Measurements from ENCODE around the gene CPS1.

CPS1 gene

DNA sequence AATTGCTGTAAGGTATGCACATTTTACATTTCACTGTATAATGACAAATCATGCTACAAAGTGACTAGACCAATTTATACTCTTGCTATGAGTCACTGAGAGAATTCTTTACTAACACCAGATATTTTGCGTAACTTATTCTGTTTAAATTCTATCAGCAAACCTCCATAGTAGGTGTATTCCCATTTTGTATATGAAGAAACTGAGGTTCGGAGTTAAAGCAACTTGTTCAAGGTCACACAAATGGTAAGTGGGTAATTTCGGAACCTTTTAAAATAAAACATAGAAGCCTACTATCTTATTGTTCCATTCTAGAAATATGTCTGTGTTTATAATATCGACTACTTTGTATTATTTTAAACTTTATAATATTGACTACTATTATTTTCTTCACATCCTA is 15.9 kb upstream of the CPS1 start:
- Histone ChIP-seq H3K79me2 (ENCODE audit: insufficient read depth, low read length) (no peaks in the 10 kb centered on the region), H3K27me3 (ENCODE audit: insufficient read depth, low read length) (no peaks in the 10 kb centered on the region), H2AFZ (ENCODE audit: low read length) (no peak overlapping the region), H3K27ac (ENCODE audit: low read depth, low read length, poor library complexity, severe bottlenecking) (no peak overlapping the region), H3K36me3 (ENCODE audit: insufficient read depth, low read length) (no peaks in the 10 kb centered on the region), H3K4me1 (ENCODE audit: insufficient read depth, low read length, severe bottlenecking) (no peaks in the 10 kb centered on the region), H3K9ac (ENCODE audit: low read length) (no peak overlapping the region), H4K20me1 (ENCODE audit: insufficient read depth, low read length) (no peaks in the 10 kb centered on the region), H3F3A (ENCODE audit: insufficient read depth, low read length) (no peaks in the 10 kb centered on the region), H3K4me2 (ENCODE audit: low read length) (no peak overlapping the region), H3K9me2 (ENCODE audit: low read depth, low read length) (no peaks in the 10 kb centered on the region), H3K9me3 (ENCODE audit: low read length) (no peaks in the 10 kb centered on the region), H3K4me3 (ENCODE audit: low read depth, low read length, poor library complexity, severe bottlenecking) (no peak overlapping the region)
- TF ChIP-seq, protein P1, sequence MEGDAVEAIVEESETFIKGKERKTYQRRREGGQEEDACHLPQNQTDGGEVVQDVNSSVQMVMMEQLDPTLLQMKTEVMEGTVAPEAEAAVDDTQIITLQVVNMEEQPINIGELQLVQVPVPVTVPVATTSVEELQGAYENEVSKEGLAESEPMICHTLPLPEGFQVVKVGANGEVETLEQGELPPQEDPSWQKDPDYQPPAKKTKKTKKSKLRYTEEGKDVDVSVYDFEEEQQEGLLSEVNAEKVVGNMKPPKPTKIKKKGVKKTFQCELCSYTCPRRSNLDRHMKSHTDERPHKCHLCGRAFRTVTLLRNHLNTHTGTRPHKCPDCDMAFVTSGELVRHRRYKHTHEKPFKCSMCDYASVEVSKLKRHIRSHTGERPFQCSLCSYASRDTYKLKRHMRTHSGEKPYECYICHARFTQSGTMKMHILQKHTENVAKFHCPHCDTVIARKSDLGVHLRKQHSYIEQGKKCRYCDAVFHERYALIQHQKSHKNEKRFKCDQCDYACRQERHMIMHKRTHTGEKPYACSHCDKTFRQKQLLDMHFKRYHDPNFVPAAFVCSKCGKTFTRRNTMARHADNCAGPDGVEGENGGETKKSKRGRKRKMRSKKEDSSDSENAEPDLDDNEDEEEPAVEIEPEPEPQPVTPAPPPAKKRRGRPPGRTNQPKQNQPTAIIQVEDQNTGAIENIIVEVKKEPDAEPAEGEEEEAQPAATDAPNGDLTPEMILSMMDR (IDR thresholded peaks at IDR 0.05; ENCODE audit: low read length) = no peak
- no peak for TF ChIP-seq EZH2 (IDR thresholded peaks at IDR 0.05; ENCODE audit: borderline replicate concordance, low read length)

GRCh38 chr2:210540900-210541289 is 15.5 kb upstream of the CPS1 start:
- no peak overlapping the region for H3K9ac ChIP-seq (ENCODE audit: low read length)
- no peak overlapping the region for H3K4me2 ChIP-seq (ENCODE audit: low read length)
- H4K20me1 ChIP-seq (ENCODE audit: insufficient read depth, low read length) = no peaks in the 10 kb centered on the region
- H3K9me2 ChIP-seq (ENCODE audit: low read depth, low read length) = no peaks in the 10 kb centered on the region
- no peaks in the 10 kb centered on the region for H3K36me3 ChIP-seq (ENCODE audit: insufficient read depth, low read length)
- no peaks in the 10 kb centered on the region for H3K9me3 ChIP-seq (ENCODE audit: low read length)
- no peaks in the 10 kb centered on the region for H3F3A ChIP-seq (ENCODE audit: insufficient read depth, low read length)
- H3K79me2 ChIP-seq (ENCODE audit: insufficient read depth, low read length) = no peaks in the 10 kb centered on the region
- H3K4me1 ChIP-seq (ENCODE audit: insufficient read depth, low read length, severe bottlenecking) = no peaks in the 10 kb centered on the region
- no peak overlapping the region for H2AFZ ChIP-seq (ENCODE audit: low read length)
- H3K27me3 ChIP-seq (ENCODE audit: insufficient read depth, low read length) = no peaks in the 10 kb centered on the region
- no peak overlapping the region for H3K4me3 ChIP-seq (ENCODE audit: low read depth, low read length, poor library complexity, severe bottlenecking)
- H3K27ac ChIP-seq (ENCODE audit: low read depth, low read length, poor library complexity, severe bottlenecking) = no peak overlapping the region
- TF ChIP-seq, protein P1 (IDR thresholded peaks at IDR 0.05; ENCODE audit: low read length) = no peak
- TF ChIP-seq EZH2 (IDR thresholded peaks at IDR 0.05; ENCODE audit: borderline replicate concordance, low read length) = no peak

- Histone ChIP-seq H3K79me2 (ENCODE audit: insufficient read depth, low read length) (no peaks in the 10 kb centered on the region), H3K36me3 (ENCODE audit: insufficient read depth, low read length) (no peaks in the 10 kb centered on the region), H3K4me3 (ENCODE audit: low read depth, low read length, poor library complexity, severe bottlenecking) (no peak overlapping the region), H4K20me1 (ENCODE audit: insufficient read depth, low read length) (no peaks in the 10 kb centered on the region), H3K9me2 (ENCODE audit: low read depth, low read length) (no peaks in the 10 kb centered on the region), H3K9ac (ENCODE audit: low read length) (no peak overlapping the region), H3K4me2 (ENCODE audit: low read length) (no peak overlapping the region), H3K9me3 (ENCODE audit: low read length) (no peaks in the 10 kb centered on the region), H2AFZ (ENCODE audit: low read length) (no peak overlapping the region), H3K27me3 (ENCODE audit: insufficient read depth, low read length) (no peaks in the 10 kb centered on the region), H3K4me1 (ENCODE audit: insufficient read depth, low read length, severe bottlenecking) (no peaks in the 10 kb centered on the region), H3F3A (ENCODE audit: insufficient read depth, low read length) (no peaks in the 10 kb centered on the region), H3K27ac (ENCODE audit: low read depth, low read length, poor library complexity, severe bottlenecking) (no peak overlapping the region)
- TF ChIP-seq EZH2 (IDR thresholded peaks at IDR 0.05; ENCODE audit: borderline replicate concordance, low read length) = no peak
- TF ChIP-seq, protein P1 (IDR thresholded peaks at IDR 0.05; ENCODE audit: low read length) = no peak
Measured at GRCh38 chr2:210541290-210541902, 15.0 kb upstream of the CPS1 start.

Data from OCI-LY1 (cell line).